Measurements from ENCODE around the gene UTP20. TPM values are rescaled to one million over a fixed set of nuclear protein-coding genes. Genes with fewer than 3 reads are reported as not detected.

The UTP20 gene
- 10 to 100 TPM in 1 of 4 donors, 1 to 10 TPM in 3; 9.2 to 11.1 (median 9.5) TPM for total RNA-seq

GRCh38 chr12:101280006-101280505 lies at the start of gene UTP20:
Gene UTP20 (plus strand): TSS chr12:101280105. CDS start chr12:101280283, 178 bp downstream.
- no peak for TF ChIP-seq POLR2A (IDR thresholded peaks at IDR 0.05)
- TF ChIP-seq CTCF (IDR thresholded peaks at IDR 0.05) = no peak
- intact Hi-C loops (cut with DNase I; ENCODE audit: low total_unique reads) = no loop called here
- WGBS, 2 donors = 0 to 1% methylated on average over 26 to 33 of the region's 34 CpGs
- peak; percentile 92 to 99 for DNase-seq (ENCODE audit: low spot score in 2 of 2)
- H3K4me3 ChIP-seq (ENCODE audit: low read depth, poor library complexity, severe bottlenecking) = peak within 1 kb of the TSS; percentile 87

DNA sequence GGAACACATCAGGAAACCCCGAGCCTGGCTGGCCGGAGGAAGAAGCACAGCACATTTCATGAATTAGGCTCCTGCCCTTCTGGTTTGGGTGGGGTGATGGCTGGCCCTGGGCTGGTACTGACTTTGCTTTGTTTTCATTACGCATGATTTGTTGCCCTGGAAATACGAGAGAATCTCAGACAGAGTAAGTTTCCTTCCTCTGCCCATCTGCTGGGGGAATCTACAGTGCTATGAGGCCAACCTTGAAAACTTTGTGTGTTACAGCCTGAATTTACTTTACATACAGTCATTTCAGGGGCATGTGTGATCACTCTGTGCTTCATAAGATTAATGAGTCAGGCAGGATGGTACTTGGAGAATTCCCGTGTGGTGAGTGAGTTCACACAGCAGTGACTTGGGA lies 49.4 kb upstream of the UTP20 start:
- no peak for TF ChIP-seq POLR2A (IDR thresholded peaks at IDR 0.05)
- TF ChIP-seq CTCF (IDR thresholded peaks at IDR 0.05) = no peak
- no peak overlapping the region for H3K4me3 ChIP-seq (ENCODE audit: low read depth, poor library complexity, severe bottlenecking)
- intact Hi-C loops (cut with DNase I; ENCODE audit: low total_unique reads) = no loop called here
- 28 to 42% methylated on average over 5 of the region's 5 CpGs for WGBS, 2 donors
- DNase-seq (ENCODE audit: low spot score in 2 of 2) = no peak

- intact Hi-C loops (cut with DNase I; ENCODE audit: low total_unique reads) = no loop called here
These were observed 48.3 kb upstream of the UTP20 start for GRCh38 chr12:101231636-101232035.

GRCh38 chr12:101235686-101236085 lies 44.2 kb upstream of the UTP20 start:
- no peak for DNase-seq (ENCODE audit: low spot score in 2 of 2)
- intact Hi-C loops (cut with DNase I; ENCODE audit: low total_unique reads) = no loop called here
- H3K4me3 ChIP-seq (ENCODE audit: low read depth, poor library complexity, severe bottlenecking) = no peak overlapping the region
- WGBS, 2 donors = 74 to 86% methylated on average over 2 of the region's 2 CpGs
- TF ChIP-seq CTCF (IDR thresholded peaks at IDR 0.05) = no peak
- no peak for TF ChIP-seq POLR2A (IDR thresholded peaks at IDR 0.05)

More at GRCh38 chr12:101231636-101232035, 48.3 kb upstream of the UTP20 start:
- no peak overlapping the region for H3K4me3 ChIP-seq (ENCODE audit: low read depth, poor library complexity, severe bottlenecking)
- TF ChIP-seq POLR2A (IDR thresholded peaks at IDR 0.05) = no peak
- TF ChIP-seq CTCF (IDR thresholded peaks at IDR 0.05) = no peak
- DNase-seq (ENCODE audit: low spot score in 2 of 2) = no peak
- WGBS, 2 donors = 72 to 74% methylated on average over 4 of the region's 4 CpGs

- H3K4me3 ChIP-seq (ENCODE audit: low read depth, poor library complexity, severe bottlenecking) = no peak overlapping the region
- 28% methylated on average over 4 of the region's 4 CpGs for WGBS, 2 donors
- intact Hi-C loops (cut with DNase I; ENCODE audit: low total_unique reads) = no loop called here
- TF ChIP-seq POLR2A (IDR thresholded peaks at IDR 0.05) (no peak), CTCF (IDR thresholded peaks at IDR 0.05) (no peak)
- DNase-seq (ENCODE audit: low spot score in 2 of 2) = no peak
These were observed 41.6 kb upstream of the UTP20 start for GRCh38 chr12:101238306-101238705.

- WGBS, 2 donors = 33 to 36% methylated on average over 4 to 6 of the region's 6 CpGs
- DNase-seq (ENCODE audit: low spot score in 2 of 2) = no peak
- no peak overlapping the region for H3K4me3 ChIP-seq (ENCODE audit: low read depth, poor library complexity, severe bottlenecking)
- intact Hi-C loops (cut with DNase I; ENCODE audit: low total_unique reads) = no loop called here
- TF ChIP-seq CTCF (IDR thresholded peaks at IDR 0.05) = no peak
- TF ChIP-seq POLR2A (IDR thresholded peaks at IDR 0.05) = no peak
These were observed 41.0 kb upstream of the UTP20 start for GRCh38 chr12:101238800-101239329.
